Mesenteric fat pad (tissue), 1 donor: ENCODE results near the gene SELP. TPM values are rescaled to one million over a fixed set of nuclear protein-coding genes. Genes with fewer than 3 reads are reported as not detected.

ENCODE experiments used
- DNase-seq: peaks from one replicate; pipeline ENCODE4 v3.0.0-alpha.2; 2020; ENCODE audit warnings: low spot score
- total RNA-seq: library from RNA; stranded (reverse); fragmentation: NEBNext Ultra II Directional; extraction: Animal tissue kit (Norgen Biotek cat#: 25700); gene quantifications from one replicate; pipeline ENCODE4 v1.2.1, GENCODE V29; 2021
- donor health status: DM: yes; HTN: yes; CAD: no.

SELP gene
- total RNA-seq, 1 donor from 2014 or later: 13.4 TPM

DNA sequence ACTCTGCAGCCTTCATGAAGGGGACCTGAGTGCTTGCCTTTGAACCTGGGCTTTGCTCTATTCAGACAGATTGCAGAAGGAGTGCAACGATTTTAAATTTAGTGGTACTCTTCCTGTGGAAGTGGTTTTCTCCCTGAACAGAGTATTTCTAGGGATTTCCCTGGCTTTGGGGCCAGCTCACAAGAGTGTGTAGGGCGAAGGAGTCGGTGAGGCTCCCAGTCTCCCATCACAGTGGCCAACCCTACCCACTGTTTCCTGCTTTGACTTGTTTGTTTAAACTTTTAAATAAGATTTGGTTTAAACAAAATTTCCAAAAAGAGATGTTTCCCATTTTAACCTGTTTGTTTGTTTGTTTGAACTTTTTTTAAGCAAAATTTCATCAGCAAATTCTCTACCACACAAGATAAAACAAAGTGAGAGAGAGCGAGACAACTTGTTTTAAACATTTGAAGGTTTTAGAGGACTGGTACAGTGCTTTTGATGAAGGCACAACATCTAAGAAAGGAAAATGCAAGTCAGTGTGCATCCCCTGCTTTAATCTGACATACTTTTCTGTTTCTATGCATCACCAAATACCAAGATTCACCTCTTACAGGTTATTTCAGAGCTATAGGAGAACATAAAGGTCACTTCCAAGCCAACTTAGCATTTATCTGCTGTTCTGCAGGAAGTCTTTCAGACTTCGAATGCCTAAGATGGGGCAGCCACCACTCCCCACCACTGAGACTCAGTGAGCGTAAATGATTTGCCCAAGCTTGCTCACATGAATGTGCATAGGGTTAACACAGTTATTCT, 6.6 kb downstream of the SELP start:
- DNase-seq: no peak

DNA sequence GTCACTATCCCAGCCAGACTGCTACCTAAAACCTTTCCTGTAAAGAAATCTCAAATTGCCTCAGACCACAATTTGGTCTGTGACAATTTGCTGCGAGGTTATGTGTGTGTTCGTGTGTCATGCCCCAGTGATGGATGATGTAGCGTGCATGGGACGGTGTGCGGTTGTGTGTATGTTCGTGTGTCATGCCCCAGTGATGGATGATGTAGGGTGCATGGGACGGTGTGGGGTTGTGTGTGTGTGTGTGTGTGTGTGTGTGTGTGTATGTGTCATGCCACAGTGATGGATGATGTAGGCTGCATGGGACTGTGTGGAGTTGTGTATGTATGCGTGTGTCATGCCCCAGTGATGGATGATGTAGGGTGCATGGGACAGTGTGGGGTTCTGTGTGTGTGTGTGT, 9.4 kb downstream of the SELP start:
- DNase-seq: no peak

DNA sequence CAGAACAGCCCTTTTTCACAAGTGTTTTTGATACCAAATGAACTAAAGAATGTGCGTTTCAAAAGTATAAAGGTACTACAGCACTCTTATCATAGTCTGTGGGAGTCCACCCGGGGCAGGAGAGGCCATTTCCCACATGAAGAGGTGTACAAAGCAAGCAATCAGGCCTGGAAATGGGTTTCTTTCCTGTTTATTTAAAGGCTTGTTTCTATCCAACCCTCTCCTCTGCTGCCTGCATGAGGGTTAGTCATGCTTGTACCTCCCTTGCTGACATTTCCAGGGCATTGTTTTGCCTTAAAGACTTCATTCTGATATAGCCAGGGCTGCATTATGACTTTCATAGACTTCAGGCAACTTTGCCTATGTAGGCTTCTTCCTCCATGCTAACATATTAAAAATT, 11.6 kb downstream of the SELP start:
- no peak for DNase-seq

DNA sequence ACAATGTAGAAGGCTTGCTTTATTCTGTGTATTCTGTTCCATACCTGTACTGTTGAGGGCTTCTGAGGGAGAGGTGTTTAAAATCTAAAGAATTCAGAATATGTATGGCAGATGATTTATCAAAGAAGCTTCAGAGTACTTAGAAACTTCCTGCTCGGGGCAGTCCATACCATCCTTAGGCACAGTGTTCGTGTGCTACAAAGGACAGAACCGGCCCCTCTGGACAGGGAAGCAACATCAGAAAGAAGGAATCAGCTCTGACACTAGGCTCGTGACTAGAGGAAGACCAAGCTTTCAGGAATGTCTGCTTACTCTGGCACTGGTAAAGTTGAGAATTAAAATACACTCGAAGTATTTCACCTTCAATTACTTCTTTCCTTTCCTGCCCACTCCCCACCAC, 14.1 kb downstream of the SELP start:
- DNase-seq: no peak

DNA sequence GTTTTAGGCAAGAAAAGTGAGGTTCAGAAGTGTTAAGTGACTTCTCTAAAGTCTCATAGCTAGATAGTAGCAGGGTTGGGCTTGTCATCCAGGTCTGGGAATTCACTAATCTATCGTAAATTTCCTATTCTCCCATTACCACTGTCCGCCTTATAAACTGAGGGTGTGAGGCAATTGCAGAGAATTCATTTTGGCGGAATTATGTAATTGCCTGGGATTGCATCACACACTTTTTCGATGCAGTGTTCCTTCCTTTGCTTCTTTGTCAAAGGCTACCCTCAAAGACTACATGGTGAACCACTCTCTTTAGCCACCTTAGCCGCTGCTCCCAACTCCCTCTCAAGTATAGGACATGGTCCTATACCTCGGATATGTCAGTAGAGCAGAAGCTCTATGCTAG, 19.1 kb downstream of the SELP start:
- no peak for DNase-seq

DNA sequence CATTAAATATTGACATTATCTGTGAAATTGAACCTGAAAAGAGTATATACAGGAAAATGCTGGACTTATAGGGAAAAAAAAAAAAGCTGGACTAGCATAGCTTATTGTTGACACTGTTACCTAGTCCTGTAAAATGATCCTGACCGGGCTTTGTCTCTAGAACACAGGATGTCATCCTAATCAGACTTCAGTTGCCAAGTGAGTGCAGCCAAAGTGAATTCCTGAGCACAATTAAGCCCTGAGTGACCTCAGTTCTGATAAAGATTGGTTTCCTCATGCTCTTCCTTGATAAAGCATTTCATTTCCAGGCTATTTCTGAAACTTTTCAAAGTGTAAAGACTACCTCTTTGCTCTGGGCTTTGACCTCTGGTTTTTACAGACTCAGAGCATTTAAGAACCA, 19.8 kb downstream of the SELP start:
- no peak for DNase-seq

DNA sequence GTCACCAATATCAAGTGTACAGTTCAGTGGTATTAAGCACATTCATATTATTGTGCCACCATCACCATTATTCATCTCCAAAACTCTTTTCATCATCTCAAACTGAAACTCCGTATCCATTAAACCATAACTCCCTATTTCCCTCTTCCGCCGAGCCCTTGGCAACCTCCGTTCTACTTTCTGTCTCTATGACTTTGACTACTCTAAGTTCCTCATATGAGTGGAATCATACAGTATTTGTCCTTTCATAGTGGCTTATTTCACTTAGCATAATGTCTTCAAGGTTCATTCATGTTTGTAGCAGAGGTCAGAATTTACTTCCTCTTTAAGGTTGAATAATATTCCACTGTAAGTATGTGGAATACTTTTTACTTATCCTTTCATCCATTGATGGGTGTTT, 21.7 kb downstream of the SELP start:
- no peak for DNase-seq

DNA sequence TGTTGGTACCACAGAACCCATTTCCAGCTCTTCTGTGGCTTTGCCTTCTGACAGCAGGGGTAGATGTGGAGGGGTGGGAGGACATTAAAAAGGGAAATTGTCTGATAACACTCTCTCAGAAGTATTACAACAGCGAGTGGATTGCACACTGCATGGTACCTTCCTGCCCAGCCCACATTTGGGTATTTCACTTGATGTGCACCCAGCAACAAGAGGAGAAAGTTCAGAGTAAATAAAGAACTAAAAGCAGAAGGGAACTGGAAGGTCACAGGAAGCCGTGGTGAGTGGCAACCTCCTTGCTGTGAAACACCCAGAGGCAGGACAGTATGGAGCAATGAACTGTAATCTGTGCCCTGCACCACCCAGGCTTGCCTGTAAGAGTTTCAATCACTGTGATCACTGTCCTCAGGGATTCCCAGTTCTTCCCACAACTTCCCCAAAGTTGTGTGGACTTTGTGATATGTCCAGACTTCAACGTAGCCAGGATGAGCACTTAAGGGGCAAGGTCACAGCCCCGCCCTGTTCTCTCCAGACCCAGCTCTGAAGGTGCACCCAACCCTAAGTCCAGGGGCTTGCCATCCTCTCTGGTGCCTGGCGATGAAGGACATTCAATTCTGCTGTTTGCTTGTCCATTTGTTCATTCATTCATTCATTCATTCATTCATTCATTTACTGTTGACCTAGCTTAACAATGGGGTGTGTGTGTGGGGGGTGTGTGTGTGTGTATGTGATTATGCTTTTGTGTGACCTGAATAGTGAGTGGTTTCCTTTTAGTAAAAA, 25.0 kb downstream of the SELP start:
- DNase-seq: no peak

DNA sequence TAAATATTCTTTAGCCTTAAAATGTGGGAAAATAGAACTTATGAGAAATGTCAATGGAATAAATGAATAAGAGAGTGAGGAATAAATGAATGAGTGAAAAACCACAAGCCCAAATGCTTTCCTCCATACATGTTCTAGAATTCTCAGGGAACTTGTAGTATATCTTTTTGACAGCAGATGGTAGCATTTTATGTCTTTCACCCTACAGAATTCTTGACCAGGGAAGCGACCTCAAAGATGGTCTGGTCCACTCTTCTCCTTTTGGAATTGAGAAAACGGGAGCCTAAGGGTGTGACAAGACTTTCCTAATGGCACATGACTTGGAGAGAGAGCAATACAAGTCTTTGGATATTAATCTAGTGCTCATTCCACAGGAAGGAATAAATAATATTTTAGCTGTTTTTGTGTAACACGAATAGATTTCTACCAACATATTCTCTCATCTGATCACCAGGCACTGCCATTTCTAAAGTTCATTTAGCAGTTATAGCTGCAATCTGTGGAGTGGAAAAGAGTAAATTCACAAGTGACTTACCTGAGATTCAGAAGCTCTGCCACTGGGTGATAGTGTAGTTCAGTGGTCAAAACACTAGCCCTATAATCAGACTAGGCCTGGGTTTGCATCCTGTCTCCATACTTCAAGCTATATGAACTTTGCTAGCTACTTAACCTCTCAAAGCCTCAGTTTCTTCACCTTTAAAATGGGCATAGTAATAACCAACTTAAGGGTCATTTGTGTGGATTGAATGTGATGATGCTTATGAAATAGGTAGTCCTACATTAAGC, 28.6 kb downstream of the SELP start:
- no peak for DNase-seq

DNA sequence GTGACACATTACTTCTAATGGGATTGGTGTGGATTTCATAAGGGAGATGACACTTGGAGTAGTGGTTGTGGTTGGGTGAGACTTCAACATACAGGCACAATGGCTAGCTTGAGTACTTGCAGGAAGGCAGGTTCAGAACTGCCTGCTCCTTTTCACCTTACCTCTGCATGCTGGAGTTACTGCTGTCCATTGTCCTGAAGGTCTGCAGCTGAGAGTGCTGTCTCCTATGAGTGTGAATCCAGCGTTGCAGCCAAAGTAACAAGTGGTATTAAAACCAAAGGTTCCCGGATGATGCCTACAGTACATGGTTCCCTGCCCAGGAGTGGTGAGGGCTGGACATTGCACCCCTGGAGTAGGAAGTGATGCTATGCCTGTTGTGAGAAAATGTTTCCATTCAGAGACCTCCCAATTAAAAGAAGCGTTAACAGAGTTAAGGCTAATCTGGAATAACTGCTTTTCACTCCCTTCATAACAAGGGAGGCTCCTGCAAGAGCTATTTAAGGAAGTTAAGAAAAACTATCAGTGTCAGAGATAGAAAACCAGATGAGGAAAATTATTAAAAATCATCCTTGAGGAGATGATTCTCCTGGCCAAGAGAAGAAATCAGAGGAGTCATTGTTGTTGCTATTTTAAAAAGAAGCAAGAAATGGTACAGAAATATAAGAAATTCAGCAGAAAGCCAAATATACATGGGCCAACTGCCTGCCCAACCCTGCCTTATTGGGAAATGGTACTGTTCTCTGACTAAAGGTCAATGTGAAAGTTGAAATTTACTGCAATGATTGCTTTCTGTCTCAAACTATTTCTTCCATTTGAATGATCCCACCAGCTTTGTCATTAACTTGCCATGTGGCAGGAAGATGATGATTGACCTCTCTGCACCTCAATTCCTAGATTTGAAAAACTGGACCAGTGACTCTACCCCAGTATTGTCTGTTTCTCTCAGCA, 33.9 kb downstream of the SELP start:
- no peak for DNase-seq

DNA sequence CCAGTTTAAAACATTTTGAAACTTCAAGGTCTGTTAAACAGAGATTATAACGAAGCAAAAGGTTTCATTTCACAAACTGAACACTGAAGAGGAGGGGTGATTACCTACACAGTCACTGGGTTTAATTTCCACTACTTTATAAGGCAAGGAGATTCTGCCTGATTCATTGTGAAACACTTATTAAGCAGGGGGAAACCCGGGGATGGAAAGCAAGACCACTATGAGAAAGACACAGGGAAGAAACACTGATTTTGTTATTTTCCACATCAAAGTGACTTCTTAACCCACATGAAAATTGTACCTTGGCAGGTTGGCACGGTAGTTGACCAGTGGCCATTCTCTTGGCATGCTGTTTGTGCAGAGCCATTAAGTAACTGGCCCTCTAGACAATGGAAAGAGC, 35.5 kb downstream of the SELP start:
- DNase-seq: no peak

DNA sequence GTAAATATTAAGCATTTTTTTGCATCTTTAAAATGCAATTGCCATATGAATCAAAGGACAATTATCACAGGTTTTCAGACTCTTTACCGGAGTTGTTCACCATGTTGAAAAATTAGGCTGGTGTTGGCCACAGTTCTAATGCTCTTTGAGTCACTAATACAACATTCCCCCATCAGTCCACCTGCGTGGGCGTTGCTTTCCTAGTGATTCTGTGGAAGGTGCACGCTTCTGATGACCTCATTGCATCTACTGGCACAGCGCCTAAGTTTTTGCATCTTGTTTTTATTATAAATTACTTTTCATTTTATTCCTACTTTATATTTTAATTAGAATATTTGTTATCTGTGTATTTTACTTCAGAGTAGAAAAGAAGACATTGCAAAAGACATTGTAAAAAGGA, 39.0 kb downstream of the SELP start:
- no peak for DNase-seq

DNA sequence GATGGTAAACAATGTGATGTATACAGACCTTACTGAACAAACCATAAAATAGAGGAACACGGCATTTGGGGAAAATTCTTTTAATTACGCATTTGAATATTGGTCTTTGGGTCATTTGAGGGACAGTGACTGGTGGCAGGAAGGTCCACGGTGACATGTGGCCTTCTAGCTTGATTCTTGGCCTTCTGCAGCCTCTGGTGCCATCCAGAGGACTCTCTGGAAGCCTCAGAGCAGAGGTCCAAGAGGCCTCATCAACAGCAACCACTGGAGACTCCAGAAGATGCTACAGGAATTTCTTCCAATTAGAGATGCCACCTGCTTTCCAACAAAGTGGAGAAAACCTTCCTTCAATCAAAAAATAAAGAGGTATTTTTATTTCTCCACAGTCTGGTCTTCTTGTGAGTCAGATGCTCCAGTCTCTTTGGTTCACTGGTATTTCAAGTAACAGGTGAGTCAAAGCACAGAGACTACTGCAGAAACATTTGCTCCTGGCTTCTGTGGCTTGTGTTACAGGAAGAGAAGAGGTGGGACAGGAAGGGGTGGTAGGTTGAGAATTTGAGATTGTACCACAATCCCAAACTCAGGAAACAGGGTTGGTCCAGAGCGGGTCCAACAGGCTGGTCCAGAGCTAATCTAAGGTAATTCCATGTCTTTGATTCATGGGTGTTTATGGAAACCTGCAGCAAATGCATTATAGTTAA, 41.0 kb downstream of the SELP start:
- no peak for DNase-seq

DNA sequence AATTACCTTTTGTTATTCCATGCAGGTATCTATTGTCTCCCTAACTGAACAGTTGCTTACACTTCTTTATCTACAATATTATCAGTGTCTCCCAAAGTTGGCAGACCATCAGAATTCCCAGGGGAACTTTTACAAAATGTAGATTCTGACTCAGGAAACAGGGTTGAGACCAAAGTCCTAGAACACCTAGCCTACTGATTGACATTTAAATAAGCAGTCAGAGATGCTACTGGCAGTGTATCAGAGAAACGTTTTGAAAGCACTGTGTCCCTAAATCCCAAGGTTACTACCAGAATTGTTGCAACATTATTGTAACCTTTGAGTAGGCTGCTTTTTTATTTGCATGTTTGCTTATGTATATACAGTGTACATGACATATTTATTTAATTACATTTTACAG, 41.8 kb downstream of the SELP start:
- DNase-seq: no peak

DNA sequence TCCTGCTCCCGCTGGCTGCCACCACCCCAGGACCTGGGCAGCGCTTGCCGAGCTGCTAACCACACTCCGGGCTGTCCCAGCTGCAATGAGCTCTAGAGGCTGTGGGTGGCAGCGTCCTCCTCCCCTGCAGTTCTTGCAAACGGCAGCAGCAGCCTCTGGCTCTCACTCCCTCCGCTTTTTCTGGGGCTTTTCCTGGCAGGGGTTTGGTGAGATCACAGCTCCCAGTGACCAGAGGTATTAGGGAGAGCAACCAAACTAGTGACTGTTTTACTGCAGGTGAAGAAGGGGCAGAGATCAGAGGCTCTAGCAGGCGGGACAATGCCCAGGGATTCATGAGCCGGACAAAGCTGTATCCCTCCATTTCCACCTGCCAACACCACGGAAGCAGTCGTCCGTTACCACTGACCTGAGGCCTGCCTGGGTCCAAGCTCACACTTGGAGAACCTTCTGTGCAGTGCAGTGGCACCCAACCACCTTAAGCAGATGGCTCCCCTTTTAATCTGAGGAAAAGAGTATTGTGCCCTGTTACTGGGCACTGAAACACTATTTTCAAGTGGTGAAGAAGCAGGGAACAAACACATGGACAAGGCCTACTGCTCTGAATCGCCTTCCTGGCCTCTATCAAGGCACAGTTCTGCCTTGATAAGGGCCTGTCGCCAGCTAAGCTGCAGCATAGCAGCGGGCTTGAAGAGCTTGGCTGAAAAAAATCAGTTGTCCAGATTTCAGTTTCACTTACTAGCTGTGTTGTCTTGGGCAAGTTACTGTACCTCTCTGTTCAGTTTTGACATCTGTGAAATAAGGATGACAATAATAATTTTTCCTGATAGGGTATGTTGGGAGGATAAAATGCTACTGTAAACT, 43.3 kb downstream of the SELP start, which contains the start of gene F5:
F5 (minus strand) TSS at position 87 of the 861 bp plus-strand sequence. CDS start 95 bp downstream, outside the sequence.
- peak; percentile 91 for DNase-seq

DNA sequence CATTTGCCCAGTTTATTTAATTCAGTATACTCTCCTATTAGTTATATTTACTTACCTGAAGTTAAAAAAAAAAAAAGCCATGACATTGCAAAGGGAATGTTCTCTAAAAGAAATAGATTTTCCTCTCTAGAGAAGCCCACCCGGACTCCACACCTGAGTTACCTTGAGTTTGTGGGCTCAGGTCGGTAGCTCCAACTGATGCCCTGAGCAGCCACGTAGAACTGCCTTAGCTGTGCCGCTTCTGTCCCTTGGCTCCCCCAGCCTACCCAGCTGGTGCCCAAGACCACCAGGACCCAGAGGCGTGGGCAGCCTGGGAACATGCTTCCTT, 43.9 kb downstream of the SELP start:
- DNase-seq: no peak

DNA sequence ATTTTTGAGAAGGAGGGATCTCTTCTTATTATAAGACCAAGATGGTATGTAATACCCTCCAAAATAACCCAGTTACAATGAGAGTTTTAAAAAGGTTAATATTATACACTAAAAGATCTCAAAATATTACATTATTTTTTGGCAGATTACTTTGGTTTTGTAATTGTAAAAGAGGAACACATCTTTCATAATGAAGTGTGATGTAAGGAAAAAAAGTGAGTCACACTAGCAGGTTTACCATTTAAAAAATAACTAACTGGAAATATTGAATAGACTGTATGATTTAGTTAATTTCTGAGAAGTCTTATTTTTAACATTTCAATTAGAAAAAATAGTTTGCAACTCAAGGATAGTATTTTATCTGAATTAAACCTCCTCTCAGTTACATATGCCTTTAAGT, 44.7 kb downstream of the SELP start:
- DNase-seq: no peak

DNA sequence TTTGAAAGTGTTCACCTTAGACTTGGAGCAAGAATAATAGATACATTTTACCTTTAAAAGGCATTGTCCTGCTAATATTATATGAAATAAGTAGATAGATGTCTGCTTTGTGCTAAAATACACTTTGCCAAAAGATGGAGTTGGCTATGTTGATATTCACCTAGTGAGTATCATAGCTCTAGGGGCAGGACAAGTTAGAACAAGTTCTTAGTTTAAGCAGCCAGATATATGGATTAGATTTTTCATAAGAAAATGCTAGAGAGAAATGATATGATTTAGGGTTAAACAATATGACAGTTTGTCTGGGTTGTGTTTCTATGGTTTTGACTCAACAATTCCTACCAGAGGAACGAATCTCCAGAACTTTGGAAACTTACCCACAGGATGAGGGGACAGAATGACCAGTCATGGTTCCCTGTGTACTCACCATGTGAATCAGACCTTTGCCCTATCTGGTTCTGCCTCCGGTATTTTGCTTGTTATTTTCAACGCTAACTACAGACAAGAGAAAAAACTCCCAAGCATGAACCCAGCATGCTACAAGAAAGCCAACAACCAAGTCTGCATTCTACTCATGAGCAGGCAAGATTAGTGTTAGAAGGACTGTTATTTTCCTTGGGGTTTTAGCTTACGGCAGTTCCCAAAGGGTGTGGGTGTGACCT, 45.3 kb downstream of the SELP start:
- no peak for DNase-seq
